ENCODE results near the gene CAPN15. TPM values are rescaled to one million over a fixed set of nuclear protein-coding genes. Genes with fewer than 3 reads are reported as not detected.

Gene CAPN15
- polyA plus RNA-seq, 3 donors, result 3.4 to 42.6 (median 3.9) TPM

DNA sequence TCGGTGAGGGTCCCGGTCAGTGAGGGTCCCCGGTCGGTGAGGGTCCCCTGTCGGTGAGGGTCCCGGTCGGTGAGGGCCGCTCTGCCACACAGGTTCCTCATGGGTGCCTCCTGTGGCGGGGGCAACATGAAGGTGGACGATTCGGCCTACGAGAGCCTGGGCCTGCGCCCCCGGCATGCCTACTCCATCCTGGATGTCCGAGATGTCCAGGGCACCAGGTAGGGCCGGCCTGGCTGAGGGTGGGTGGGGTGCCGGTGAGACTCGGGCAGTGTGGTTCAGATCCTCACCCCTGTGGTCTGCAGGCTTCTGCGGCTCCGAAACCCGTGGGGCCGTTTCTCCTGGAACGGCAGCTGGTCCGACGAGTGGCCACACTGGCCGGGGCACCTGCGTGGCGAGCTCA is 23.7 kb downstream of the CAPN15 start:
- Histone ChIP-seq H2AFZ (ENCODE audit: insufficient read depth, low read depth, low read length, poor library complexity, severe bottlenecking) (no peak overlapping the region), H4K20me1 (ENCODE audit: insufficient read depth, low read length) (peaks cover 19% of the 10 kb centered on the region), H3K27ac (ENCODE audit: low read depth in 1 of 2, low read length in 2 of 2) (no peak overlapping the region), H3K79me2 (ENCODE audit: insufficient read depth, low read length) (no peaks in the 10 kb centered on the region), H3K27me3 (ENCODE audit: control insufficient read depth in 2 of 2, insufficient read depth in 2 of 2, low read length in 2 of 2) (no peaks in the 10 kb centered on the region), H3K4me1 (ENCODE audit: control insufficient read depth in 1 of 2, insufficient read depth in 2 of 2, low read length in 2 of 2) (peaks cover 0 to 14% of the 10 kb centered on the region in 2 donors), H3K4me3 (replicated peaks in 1 of 3; ENCODE audit: low read depth in 2 of 3, low read length in 3 of 3) (no peak overlapping the region), H3K9ac (ENCODE audit: insufficient read depth, low read length, poor library complexity, severe bottlenecking) (no peak overlapping the region), H3K4me2 (replicated peaks; ENCODE audit: extremely low read depth, low read length, poor library complexity, severe bottlenecking) (no peak overlapping the region), H3K9me3 (replicated peaks in 1 of 2; ENCODE audit: control insufficient read depth in 1 of 2, insufficient read depth in 1 of 2, low read length in 2 of 2) (no peaks in the 10 kb centered on the region), H3K36me3 (replicated peaks in 1 of 2; ENCODE audit: control insufficient read depth in 1 of 2, insufficient read depth in 2 of 2, low read length in 2 of 2) (peaks cover 31 to 60% of the 10 kb centered on the region in 2 donors)
- 97% methylated on average over 28 of the region's 28 CpGs for WGBS (ENCODE audit: insufficient coverage)
- intact Hi-C loops (cut with micrococcal nuclease), result no loop called here
- no peak for DNase-seq
- TF ChIP-seq, protein P1, sequence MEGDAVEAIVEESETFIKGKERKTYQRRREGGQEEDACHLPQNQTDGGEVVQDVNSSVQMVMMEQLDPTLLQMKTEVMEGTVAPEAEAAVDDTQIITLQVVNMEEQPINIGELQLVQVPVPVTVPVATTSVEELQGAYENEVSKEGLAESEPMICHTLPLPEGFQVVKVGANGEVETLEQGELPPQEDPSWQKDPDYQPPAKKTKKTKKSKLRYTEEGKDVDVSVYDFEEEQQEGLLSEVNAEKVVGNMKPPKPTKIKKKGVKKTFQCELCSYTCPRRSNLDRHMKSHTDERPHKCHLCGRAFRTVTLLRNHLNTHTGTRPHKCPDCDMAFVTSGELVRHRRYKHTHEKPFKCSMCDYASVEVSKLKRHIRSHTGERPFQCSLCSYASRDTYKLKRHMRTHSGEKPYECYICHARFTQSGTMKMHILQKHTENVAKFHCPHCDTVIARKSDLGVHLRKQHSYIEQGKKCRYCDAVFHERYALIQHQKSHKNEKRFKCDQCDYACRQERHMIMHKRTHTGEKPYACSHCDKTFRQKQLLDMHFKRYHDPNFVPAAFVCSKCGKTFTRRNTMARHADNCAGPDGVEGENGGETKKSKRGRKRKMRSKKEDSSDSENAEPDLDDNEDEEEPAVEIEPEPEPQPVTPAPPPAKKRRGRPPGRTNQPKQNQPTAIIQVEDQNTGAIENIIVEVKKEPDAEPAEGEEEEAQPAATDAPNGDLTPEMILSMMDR (IDR thresholded peaks at IDR 0.05), result no peak
- Mint-ChIP-seq H3K27me3 (ENCODE audit: low read depth in 3 of 3) (no peaks in the 10 kb centered on the region), H3K4me1 (no peaks in the 10 kb centered on the region), H3K27ac (no peak overlapping the region), H3K9me3 (no peaks in the 10 kb centered on the region), H3K4me3 (no peak overlapping the region), H3K36me3 (peaks cover 10 to 20% of the 10 kb centered on the region in 2 donors)

DNA sequence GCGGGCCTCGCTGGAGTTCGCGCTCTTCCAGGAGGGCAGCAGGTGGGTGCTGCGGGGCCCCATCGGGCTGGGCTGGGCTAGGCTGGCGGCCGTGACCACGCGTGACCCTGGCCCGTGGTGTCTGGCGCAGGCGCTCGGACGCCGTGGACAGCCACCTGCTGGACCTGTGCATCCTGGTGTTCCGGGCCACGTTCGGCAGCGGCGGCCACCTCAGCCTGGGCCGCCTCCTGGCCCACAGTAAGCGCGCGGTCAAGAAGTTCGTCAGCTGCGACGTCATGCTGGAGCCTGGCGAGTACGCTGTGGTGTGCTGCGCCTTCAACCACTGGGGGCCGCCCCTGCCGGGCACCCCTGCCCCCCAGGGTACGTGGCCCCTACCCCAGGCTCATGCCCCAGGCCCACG is 24.7 kb downstream of the CAPN15 start:
- H3K79me2 ChIP-seq (ENCODE audit: insufficient read depth, low read length), result no peaks in the 10 kb centered on the region
- no peak overlapping the region for H3K9ac ChIP-seq (ENCODE audit: insufficient read depth, low read length, poor library complexity, severe bottlenecking)
- no peaks in the 10 kb centered on the region for H3K9me3 ChIP-seq (replicated peaks in 1 of 2; ENCODE audit: control insufficient read depth in 1 of 2, insufficient read depth in 1 of 2, low read length in 2 of 2)
- WGBS (ENCODE audit: insufficient coverage), result 96% methylated on average over 35 of the region's 35 CpGs
- no peak overlapping the region for H3K27ac ChIP-seq (ENCODE audit: low read depth in 1 of 2, low read length in 2 of 2)
- peaks cover 0 to 4% of the 10 kb centered on the region in 2 donors for H3K4me1 ChIP-seq (ENCODE audit: control insufficient read depth in 1 of 2, insufficient read depth in 2 of 2, low read length in 2 of 2)
- Mint-ChIP-seq H3K36me3 (peaks cover 10 to 17% of the 10 kb centered on the region in 2 donors), H3K9me3 (no peaks in the 10 kb centered on the region), H3K27me3 (ENCODE audit: low read depth in 3 of 3) (peaks cover 1 to 4% (median 2%) of the 10 kb centered on the region in 3 donors), H3K4me3 (no peak overlapping the region), H3K27ac (no peak overlapping the region), H3K4me1 (no peaks in the 10 kb centered on the region)
- DNase-seq, result no peak
- peaks cover 31 to 60% of the 10 kb centered on the region in 2 donors for H3K36me3 ChIP-seq (replicated peaks in 1 of 2; ENCODE audit: control insufficient read depth in 1 of 2, insufficient read depth in 2 of 2, low read length in 2 of 2)
- no peaks in the 10 kb centered on the region for H3K27me3 ChIP-seq (ENCODE audit: control insufficient read depth in 2 of 2, insufficient read depth in 2 of 2, low read length in 2 of 2)
- H2AFZ ChIP-seq (ENCODE audit: insufficient read depth, low read depth, low read length, poor library complexity, severe bottlenecking), result no peak overlapping the region
- no peak overlapping the region for H3K4me3 ChIP-seq (replicated peaks in 1 of 3; ENCODE audit: low read depth in 2 of 3, low read length in 3 of 3)
- intact Hi-C loops (cut with micrococcal nuclease), result no loop called here
- H4K20me1 ChIP-seq (ENCODE audit: insufficient read depth, low read length), result peaks cover 10% of the 10 kb centered on the region
- H3K4me2 ChIP-seq (replicated peaks; ENCODE audit: extremely low read depth, low read length, poor library complexity, severe bottlenecking), result no peak overlapping the region
- TF ChIP-seq, protein P1 (IDR thresholded peaks at IDR 0.05), result no peak

Measured in CD14-positive monocyte (primary cell).